ENCODE measurements around the gene FCRLA.

DNA sequence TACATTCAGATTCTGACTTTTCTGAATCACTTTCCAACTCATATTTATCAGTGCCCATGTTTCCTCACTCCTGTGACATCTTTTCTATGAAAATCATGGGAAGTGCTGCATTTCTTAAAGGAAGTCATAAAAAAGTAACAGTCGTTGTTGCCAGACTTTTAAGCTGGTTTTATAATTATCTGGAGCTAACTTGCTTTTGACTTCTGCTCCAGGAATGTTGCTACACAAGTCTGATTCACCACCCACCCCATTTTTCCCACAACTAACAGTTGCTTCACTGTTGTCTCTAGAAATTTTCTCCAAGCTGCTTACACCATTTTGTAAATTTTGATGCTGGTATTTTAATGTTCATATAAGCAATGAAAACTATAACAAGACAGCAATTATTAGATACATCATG is 26.5 kb downstream of the FCRLA start:
- TF ChIP-seq, protein P1, sequence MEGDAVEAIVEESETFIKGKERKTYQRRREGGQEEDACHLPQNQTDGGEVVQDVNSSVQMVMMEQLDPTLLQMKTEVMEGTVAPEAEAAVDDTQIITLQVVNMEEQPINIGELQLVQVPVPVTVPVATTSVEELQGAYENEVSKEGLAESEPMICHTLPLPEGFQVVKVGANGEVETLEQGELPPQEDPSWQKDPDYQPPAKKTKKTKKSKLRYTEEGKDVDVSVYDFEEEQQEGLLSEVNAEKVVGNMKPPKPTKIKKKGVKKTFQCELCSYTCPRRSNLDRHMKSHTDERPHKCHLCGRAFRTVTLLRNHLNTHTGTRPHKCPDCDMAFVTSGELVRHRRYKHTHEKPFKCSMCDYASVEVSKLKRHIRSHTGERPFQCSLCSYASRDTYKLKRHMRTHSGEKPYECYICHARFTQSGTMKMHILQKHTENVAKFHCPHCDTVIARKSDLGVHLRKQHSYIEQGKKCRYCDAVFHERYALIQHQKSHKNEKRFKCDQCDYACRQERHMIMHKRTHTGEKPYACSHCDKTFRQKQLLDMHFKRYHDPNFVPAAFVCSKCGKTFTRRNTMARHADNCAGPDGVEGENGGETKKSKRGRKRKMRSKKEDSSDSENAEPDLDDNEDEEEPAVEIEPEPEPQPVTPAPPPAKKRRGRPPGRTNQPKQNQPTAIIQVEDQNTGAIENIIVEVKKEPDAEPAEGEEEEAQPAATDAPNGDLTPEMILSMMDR (IDR thresholded peaks at IDR 0.05; ENCODE audit: insufficient read depth, low read length, poor library complexity, severe bottlenecking) = no peak
- no peak for TF ChIP-seq EZH2phosphoT487 (conservative IDR thresholded peaks at IDR 0.05; ENCODE audit: low read length)
